Measurements from ENCODE around the gene PDHB. TPM values are rescaled to one million over a fixed set of nuclear protein-coding genes. Genes with fewer than 3 reads are reported as not detected.

PDHB gene
- total and polyA plus RNA-seq, 2 donors (not counting 1 experiment from before 2014, with no cell fraction given): 69.9 to 201 TPM

DNA sequence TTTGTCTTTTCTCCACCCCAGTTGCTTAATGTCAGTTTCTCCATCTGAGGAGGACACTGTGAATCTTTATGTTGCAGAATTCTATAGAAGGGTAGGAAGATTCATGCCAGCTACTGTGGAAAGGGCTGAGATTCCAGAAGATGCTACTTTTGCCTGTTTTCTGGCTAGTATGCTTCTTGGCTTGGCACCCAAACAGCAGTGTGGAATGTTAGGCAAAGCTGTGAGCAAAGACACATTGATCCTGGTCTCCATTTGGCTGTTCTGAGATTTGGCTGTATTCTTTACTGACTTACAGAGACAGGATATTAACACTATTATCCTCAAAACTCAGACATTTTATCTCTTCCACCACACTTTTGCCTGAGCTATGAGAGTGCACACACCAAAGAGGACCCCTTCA is 39.3 kb downstream of the PDHB start:
- peaks cover 4% of the 10 kb centered on the region for H3K36me3 ChIP-seq (ENCODE audit: control insufficient read depth, insufficient read depth, low read length)
- no peak overlapping the region for H3K9ac ChIP-seq (ENCODE audit: insufficient read depth, low read length)
- H3K4me3 ChIP-seq (replicated peaks in 1 of 4; ENCODE audit: control extremely low read depth in 1 of 4, insufficient read depth in 1 of 4, low read depth in 3 of 4, low read length in 4 of 4): no peak overlapping the region
- no peaks in the 10 kb centered on the region for H3K79me2 ChIP-seq (ENCODE audit: control insufficient read depth, insufficient read depth, low read length)
- no peaks in the 10 kb centered on the region for H3K27me3 ChIP-seq (ENCODE audit: control insufficient read depth, insufficient read depth, low read length)
- no peak overlapping the region for H2AFZ ChIP-seq (ENCODE audit: low read length)
- no peak overlapping the region for H3K4me2 ChIP-seq (ENCODE audit: extremely low read depth, insufficient read depth, low read length)
- no peak overlapping the region for H3K27ac ChIP-seq (ENCODE audit: insufficient read depth, low read length)
- H3K4me1 ChIP-seq (ENCODE audit: control insufficient read depth, extremely low read depth, insufficient read depth, low read length): peaks cover 6% of the 10 kb centered on the region
- TF ChIP-seq, protein P1, sequence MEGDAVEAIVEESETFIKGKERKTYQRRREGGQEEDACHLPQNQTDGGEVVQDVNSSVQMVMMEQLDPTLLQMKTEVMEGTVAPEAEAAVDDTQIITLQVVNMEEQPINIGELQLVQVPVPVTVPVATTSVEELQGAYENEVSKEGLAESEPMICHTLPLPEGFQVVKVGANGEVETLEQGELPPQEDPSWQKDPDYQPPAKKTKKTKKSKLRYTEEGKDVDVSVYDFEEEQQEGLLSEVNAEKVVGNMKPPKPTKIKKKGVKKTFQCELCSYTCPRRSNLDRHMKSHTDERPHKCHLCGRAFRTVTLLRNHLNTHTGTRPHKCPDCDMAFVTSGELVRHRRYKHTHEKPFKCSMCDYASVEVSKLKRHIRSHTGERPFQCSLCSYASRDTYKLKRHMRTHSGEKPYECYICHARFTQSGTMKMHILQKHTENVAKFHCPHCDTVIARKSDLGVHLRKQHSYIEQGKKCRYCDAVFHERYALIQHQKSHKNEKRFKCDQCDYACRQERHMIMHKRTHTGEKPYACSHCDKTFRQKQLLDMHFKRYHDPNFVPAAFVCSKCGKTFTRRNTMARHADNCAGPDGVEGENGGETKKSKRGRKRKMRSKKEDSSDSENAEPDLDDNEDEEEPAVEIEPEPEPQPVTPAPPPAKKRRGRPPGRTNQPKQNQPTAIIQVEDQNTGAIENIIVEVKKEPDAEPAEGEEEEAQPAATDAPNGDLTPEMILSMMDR (conservative IDR thresholded peaks at IDR 0.05 in 1 of 2, IDR thresholded peaks at IDR 0.05 in 1 of 2; ENCODE audit: low read depth in 1 of 2, low read length in 2 of 2): no peak
- no peaks in the 10 kb centered on the region for H4K20me1 ChIP-seq (ENCODE audit: control insufficient read depth, extremely low read depth, insufficient read depth, low read length)
- no peaks in the 10 kb centered on the region for H3K9me3 ChIP-seq (ENCODE audit: control insufficient read depth, insufficient read depth, low read depth, low read length)
- peak in 1 of 2 donors; percentile 10 for DNase-seq (ENCODE audit: low read depth in 2 of 2)

DNA sequence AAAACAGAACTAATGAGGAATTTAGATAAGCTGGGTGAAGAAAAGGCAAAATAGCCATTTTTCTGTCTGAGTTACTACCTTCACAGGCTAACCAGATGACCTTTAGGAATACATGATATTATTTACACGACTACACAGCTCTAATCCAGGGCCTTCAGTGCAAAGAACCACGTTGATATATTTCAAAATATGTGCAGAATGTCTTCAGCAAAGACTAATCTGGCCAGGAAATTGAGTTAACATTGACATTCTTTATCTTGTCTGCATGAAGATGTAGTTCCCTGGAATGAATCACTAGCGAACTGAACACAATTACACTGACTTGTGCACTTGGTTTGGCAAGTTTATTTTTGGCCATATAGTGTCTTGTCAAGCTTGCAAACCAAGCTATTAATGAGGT is 41.5 kb downstream of the PDHB start:
- H2AFZ ChIP-seq (ENCODE audit: low read length): no peak overlapping the region
- no peaks in the 10 kb centered on the region for H3K79me2 ChIP-seq (ENCODE audit: control insufficient read depth, insufficient read depth, low read length)
- H3K27me3 ChIP-seq (ENCODE audit: control insufficient read depth, insufficient read depth, low read length): no peaks in the 10 kb centered on the region
- no peaks in the 10 kb centered on the region for H3K9me3 ChIP-seq (ENCODE audit: control insufficient read depth, insufficient read depth, low read depth, low read length)
- no peaks in the 10 kb centered on the region for H4K20me1 ChIP-seq (ENCODE audit: control insufficient read depth, extremely low read depth, insufficient read depth, low read length)
- peak in 1 of 2 donors; percentile 6 for DNase-seq (ENCODE audit: low read depth in 2 of 2)
- TF ChIP-seq EZH2 (IDR thresholded peaks at IDR 0.05; ENCODE audit: low read length, missing control alignments): no peak
- TF ChIP-seq, protein P1 (conservative IDR thresholded peaks at IDR 0.05 in 1 of 2, IDR thresholded peaks at IDR 0.05 in 1 of 2; ENCODE audit: low read depth in 1 of 2, low read length in 2 of 2): no peak
- H3K4me2 ChIP-seq (ENCODE audit: extremely low read depth, insufficient read depth, low read length): no peak overlapping the region
- H3K9ac ChIP-seq (ENCODE audit: insufficient read depth, low read length): no peak overlapping the region
- H3K4me3 ChIP-seq (replicated peaks in 1 of 4; ENCODE audit: control extremely low read depth in 1 of 4, insufficient read depth in 1 of 4, low read depth in 3 of 4, low read length in 4 of 4): no peak overlapping the region
- H3K4me1 ChIP-seq (ENCODE audit: control insufficient read depth, extremely low read depth, insufficient read depth, low read length): peaks cover 17% of the 10 kb centered on the region
- H3K36me3 ChIP-seq (ENCODE audit: control insufficient read depth, insufficient read depth, low read length): peaks cover 3% of the 10 kb centered on the region
- H3K27ac ChIP-seq (ENCODE audit: insufficient read depth, low read length): no peak overlapping the region

GRCh38 chr3:58391156-58391865 is 42.3 kb downstream of the PDHB start:
- Histone ChIP-seq H3K79me2 (ENCODE audit: control insufficient read depth, insufficient read depth, low read length) (no peaks in the 10 kb centered on the region), H2AFZ (ENCODE audit: low read length) (no peak overlapping the region), H3K9ac (ENCODE audit: insufficient read depth, low read length) (no peak overlapping the region), H3K36me3 (ENCODE audit: control insufficient read depth, insufficient read depth, low read length) (peaks cover 2% of the 10 kb centered on the region), H4K20me1 (ENCODE audit: control insufficient read depth, extremely low read depth, insufficient read depth, low read length) (no peaks in the 10 kb centered on the region), H3K4me2 (ENCODE audit: extremely low read depth, insufficient read depth, low read length) (no peak overlapping the region), H3K27me3 (ENCODE audit: control insufficient read depth, insufficient read depth, low read length) (no peaks in the 10 kb centered on the region), H3K27ac (ENCODE audit: insufficient read depth, low read length) (no peak overlapping the region), H3K4me3 (replicated peaks in 1 of 4; ENCODE audit: control extremely low read depth in 1 of 4, insufficient read depth in 1 of 4, low read depth in 3 of 4, low read length in 4 of 4) (no peak overlapping the region), H3K4me1 (ENCODE audit: control insufficient read depth, extremely low read depth, insufficient read depth, low read length) (peaks cover 25% of the 10 kb centered on the region), H3K9me3 (ENCODE audit: control insufficient read depth, insufficient read depth, low read depth, low read length) (no peaks in the 10 kb centered on the region)
- TF ChIP-seq, protein P1 (conservative IDR thresholded peaks at IDR 0.05 in 1 of 2, IDR thresholded peaks at IDR 0.05 in 1 of 2; ENCODE audit: low read depth in 1 of 2, low read length in 2 of 2): no peak
- no peak for TF ChIP-seq EZH2 (IDR thresholded peaks at IDR 0.05; ENCODE audit: low read length, missing control alignments)
- peak in 1 of 2 donors; percentile 56 for DNase-seq (ENCODE audit: low read depth in 2 of 2)
